HG03354 (cell line): ENCODE results near the gene ZNF592.

ENCODE experiments used
- ATAC-seq: cut with Tn5 transposase; IDR thresholded peaks from one replicate; pipeline ENCODE4 v1.9.1; 2021; ENCODE audit warnings: mild to moderate bottlenecking; ENCODE audit not compliant: unreplicated experiment, poor library complexity, severe bottlenecking

ZNF592 gene

GRCh38 chr15:84748274-84749110 is at the start of gene ZNF592:
TSS of gene ZNF592 (plus strand) at chr15:84748592. CDS start at chr15:84782676, 34,084 bp downstream.
- peak; percentile 64 for ATAC-seq

GRCh38 chr15:84699538-84700191 is 48.7 kb upstream of the ZNF592 start:
- ATAC-seq: no peak

- ATAC-seq: no peak
These were observed 45.4 kb upstream of the ZNF592 start for GRCh38 chr15:84702961-84703482.

GRCh38 chr15:84703808-84704207 is 44.6 kb upstream of the ZNF592 start:
- ATAC-seq: no peak

- ATAC-seq: no peak
These were observed 34.0 kb upstream of the ZNF592 start for GRCh38 chr15:84714372-84714771.

- ATAC-seq: no peak
These were observed 33.6 kb upstream of the ZNF592 start for GRCh38 chr15:84714821-84715220.

GRCh38 chr15:84715441-84716035 is 32.9 kb upstream of the ZNF592 start:
- peak; percentile 5 for ATAC-seq

GRCh38 chr15:84716036-84716732 is 32.2 kb upstream of the ZNF592 start, which contains the start of gene SEC11A:
TSS of gene SEC11A (minus strand) at chr15:84716139. CDS start at chr15:84716075, 64 bp downstream.
- ATAC-seq: peak; percentile 94

GRCh38 chr15:84721371-84721770 is 27.0 kb upstream of the ZNF592 start:
- no peak for ATAC-seq

GRCh38 chr15:84722628-84723027 is 25.8 kb upstream of the ZNF592 start:
- no peak for ATAC-seq

- ATAC-seq: peak; percentile 66
These were observed 23.3 kb upstream of the ZNF592 start for GRCh38 chr15:84725001-84725491.

- ATAC-seq: no peak
These were observed 21.0 kb upstream of the ZNF592 start for GRCh38 chr15:84727429-84727828.

- no peak for ATAC-seq
These were observed 16.6 kb upstream of the ZNF592 start for GRCh38 chr15:84731774-84732173.

- ATAC-seq: peak; percentile 67
These were observed 13.5 kb upstream of the ZNF592 start for GRCh38 chr15:84734794-84735479.

- peak; percentile 44 for ATAC-seq
These were observed 12.8 kb upstream of the ZNF592 start for GRCh38 chr15:84735480-84736061.

- peak; percentile 71 for ATAC-seq
These were observed 12.0 kb upstream of the ZNF592 start for GRCh38 chr15:84736375-84736774.

GRCh38 chr15:84737005-84737404 is 11.4 kb upstream of the ZNF592 start:
- ATAC-seq: no peak

- no peak for ATAC-seq
These were observed 7.7 kb upstream of the ZNF592 start for GRCh38 chr15:84740691-84741090.

- no peak for ATAC-seq
These were observed 7.3 kb upstream of the ZNF592 start for GRCh38 chr15:84741121-84741520.
